HUES64 (cell line): ENCODE results near the gene PI4KA.

Experiments used
- H3K27ac ChIP-seq: 2 replicates; pipeline ENCODE4 v1.7.0; 2013; ENCODE audit warnings: low read depth, low read length, inconsistent platforms
- H3K27me3 ChIP-seq: 2 replicates; pipeline ENCODE4 v1.6.1; 2013; ENCODE audit warnings: mild to moderate bottlenecking, low read length; ENCODE audit not compliant: insufficient read depth
- H3K36me3 ChIP-seq: 2 replicates; pipeline ENCODE4 v1.6.1; 2013; ENCODE audit warnings: mild to moderate bottlenecking, low read length; ENCODE audit not compliant: insufficient read depth
- H3K4me1 ChIP-seq: 2 replicates; pipeline ENCODE4 v1.6.1; 2013; ENCODE audit warnings: mild to moderate bottlenecking, low read length, moderate library complexity; ENCODE audit not compliant: insufficient read depth
- H3K4me3 ChIP-seq: 2 replicates; pipeline ENCODE4 v1.5.1; 2013; ENCODE audit warnings: mild to moderate bottlenecking, low read length, moderate library complexity
- H3K9ac ChIP-seq: 2 replicates; pipeline ENCODE4 v1.6.1; 2013; ENCODE audit warnings: mild to moderate bottlenecking, low read depth, low read length
- H3K9me3 ChIP-seq: 2 replicates; pipeline ENCODE4 v1.6.1; 2013; ENCODE audit warnings: low read depth, low read length; ENCODE audit not compliant: insufficient read depth
- WGBS: fragments of 150-250, 120-280 bp; methylation state at CpG from one replicate; pipeline ENCODE4 v1.1.7; 2013; ENCODE audit warnings: missing lambda C conversion rate; 5-methylcytosine and 5-hydroxymethylcytosine counted together

Gene PI4KA

DNA sequence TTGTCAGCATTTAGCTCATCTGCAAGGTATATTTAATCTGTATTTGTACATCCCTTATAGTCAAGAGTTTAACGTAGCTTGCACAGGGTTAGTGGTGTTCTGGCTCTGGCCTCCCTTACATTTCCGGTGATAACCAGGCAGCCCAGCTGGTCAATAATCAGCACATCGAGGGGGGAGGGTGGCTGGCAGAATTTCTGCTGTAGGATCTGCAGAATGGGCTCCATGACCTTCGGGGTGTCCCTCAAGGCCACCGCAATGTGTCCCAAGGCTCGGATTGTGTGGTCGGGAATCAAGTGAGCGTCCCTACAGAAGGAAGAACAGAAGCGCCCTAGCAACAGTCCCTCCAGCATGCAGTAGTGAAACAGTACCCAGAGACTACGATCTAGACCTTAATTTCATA, 59.6 kb downstream of the PI4KA start:
- no peak overlapping the region for H3K4me3 ChIP-seq
- no peaks in the 10 kb centered on the region for H3K9me3 ChIP-seq
- no peak overlapping the region for H3K27ac ChIP-seq
- WGBS, result 93% methylated on average over 10 of the region's 10 CpGs
- no peaks in the 10 kb centered on the region for H3K27me3 ChIP-seq
- no peak overlapping the region for H3K9ac ChIP-seq
- H3K36me3 ChIP-seq, result peaks cover 51% of the 10 kb centered on the region
- no peaks in the 10 kb centered on the region for H3K4me1 ChIP-seq

DNA sequence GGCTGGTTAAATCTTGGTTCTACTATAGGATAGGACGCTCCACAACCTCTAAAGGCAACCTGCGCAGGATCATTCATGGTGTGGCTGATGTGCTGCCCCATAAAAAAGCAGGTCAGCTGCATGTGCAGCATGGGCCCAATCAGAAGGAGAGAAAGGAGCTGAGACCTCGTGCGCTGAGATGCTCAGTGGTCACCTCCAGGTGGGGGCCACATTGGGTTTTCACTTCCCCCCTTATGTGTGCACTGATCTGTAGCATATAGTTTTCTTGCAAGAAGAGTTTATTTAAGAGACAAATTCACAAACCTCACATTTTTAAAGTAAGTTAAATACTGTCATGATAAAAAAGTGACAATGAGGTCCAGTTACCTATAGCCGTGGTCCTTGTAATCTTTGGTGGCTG, 60.4 kb downstream of the PI4KA start:
- WGBS, result 93% methylated on average over 5 of the region's 5 CpGs
- no peak overlapping the region for H3K9ac ChIP-seq

DNA sequence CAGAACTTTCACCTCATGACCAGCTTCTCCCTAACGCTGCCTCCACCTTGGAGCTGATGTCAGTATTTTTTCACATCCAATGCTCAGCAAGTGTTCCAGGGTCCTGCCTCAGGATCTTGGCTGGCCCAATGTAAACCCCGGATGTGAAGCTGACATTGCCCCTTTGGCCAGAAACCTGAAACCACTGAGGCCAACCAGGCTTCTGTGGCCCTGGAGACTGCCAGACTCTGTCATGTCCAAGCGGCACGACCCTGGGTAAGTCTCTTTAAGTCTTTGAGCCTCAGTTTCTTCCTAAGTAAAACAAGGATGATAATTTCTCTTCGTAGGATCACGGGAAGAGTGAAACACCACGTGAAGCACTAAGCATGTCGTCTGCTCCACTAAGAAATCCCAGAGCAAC, 61.9 kb downstream of the PI4KA start:
- no peaks in the 10 kb centered on the region for H3K4me1 ChIP-seq
- no peaks in the 10 kb centered on the region for H3K9me3 ChIP-seq
- H3K9ac ChIP-seq, result no peak overlapping the region
- WGBS, result 95% methylated on average over 8 of the region's 8 CpGs
- no peak overlapping the region for H3K4me3 ChIP-seq
- no peak overlapping the region for H3K27ac ChIP-seq
- peaks cover 41% of the 10 kb centered on the region for H3K36me3 ChIP-seq
- no peaks in the 10 kb centered on the region for H3K27me3 ChIP-seq

More for the DNA sequence above, 60.4 kb downstream of the PI4KA start:
- H3K36me3 ChIP-seq, result peaks cover 51% of the 10 kb centered on the region
- no peak overlapping the region for H3K4me3 ChIP-seq
- H3K4me1 ChIP-seq, result no peaks in the 10 kb centered on the region
- no peaks in the 10 kb centered on the region for H3K9me3 ChIP-seq
- no peaks in the 10 kb centered on the region for H3K27me3 ChIP-seq
- H3K27ac ChIP-seq, result no peak overlapping the region

DNA sequence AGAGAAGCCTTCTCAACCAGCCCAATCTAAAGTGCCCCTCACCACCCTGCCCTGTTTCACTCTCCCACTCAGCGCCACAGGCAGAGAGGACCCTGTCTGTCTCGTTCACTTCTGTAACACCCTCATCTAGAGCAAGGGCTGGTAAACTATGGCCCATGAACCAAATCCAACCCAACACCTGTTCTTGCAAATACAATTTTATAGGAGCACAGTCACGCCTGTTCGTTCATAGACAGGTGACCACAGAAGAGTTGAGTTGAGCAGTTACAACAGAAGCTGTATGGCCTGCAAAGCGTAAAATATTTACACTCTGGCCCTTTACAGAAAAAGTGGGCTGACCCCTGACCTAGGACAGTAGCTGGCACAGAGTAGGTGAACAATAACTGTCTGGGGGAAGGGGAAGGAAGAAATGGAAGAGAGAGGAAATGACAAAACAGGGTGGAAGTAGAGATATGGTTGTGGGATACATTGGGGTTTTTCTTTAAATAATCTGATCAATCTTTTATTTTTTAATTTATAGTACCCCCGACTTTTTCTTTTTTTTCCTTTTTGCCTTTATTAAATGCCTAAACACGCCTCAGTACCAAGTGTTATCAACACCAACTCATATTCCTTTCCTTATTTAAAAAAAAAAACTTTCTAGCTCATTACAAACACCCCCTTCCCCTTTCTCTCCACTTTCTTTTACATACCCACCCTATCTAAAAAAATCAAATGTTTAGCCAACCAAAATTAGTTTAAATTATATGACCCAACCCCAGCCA, 63.8 kb downstream of the PI4KA start:
- no peak overlapping the region for H3K9ac ChIP-seq
- no peaks in the 10 kb centered on the region for H3K4me1 ChIP-seq
- no peak overlapping the region for H3K4me3 ChIP-seq
- H3K9me3 ChIP-seq, result no peaks in the 10 kb centered on the region
- H3K27me3 ChIP-seq, result no peaks in the 10 kb centered on the region
- peaks cover 40% of the 10 kb centered on the region for H3K36me3 ChIP-seq
- 92% methylated on average over 7 of the region's 7 CpGs for WGBS
- H3K27ac ChIP-seq, result no peak overlapping the region

DNA sequence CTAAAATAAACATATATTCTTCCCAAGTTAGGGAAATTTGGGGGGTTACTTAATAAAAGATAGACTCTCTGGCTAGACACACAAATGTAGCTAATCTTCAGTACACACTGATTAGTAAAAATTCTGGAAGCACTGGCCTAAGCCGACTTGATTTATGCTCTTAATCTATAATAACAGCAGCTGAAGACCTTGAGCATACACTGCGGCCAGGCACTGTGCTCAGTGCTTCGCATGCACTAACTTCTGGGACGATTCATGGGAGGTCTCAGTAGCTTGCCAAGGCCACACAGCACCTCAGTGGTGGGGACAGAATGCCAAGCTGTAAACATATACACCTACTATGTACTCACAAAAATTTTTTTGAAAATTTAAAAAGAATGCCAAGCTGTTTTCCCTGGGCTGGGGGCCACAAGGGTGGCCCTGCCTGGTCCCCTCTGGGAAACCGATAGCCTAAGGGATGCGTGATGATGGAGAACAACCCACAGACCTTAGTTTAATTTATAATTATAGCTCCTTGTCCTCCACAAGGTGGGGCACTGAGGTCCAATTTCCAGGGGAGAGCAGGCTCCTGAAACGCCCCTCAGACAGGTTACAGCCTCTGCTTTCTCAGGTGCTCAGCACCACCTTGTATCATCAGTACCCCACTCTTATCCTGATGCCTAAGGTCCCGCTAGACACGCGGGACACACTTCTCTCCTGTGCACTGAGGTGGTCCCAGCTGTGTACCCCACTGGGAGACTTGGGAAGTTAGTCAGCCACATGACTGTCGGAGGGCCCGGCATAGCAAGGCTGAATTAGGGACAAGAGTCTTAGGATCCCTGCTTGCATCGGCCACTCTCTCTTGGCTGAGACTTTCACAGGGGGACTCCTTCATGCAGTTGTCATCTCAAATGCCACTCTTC, 64.6 kb downstream of the PI4KA start:
- no peaks in the 10 kb centered on the region for H3K9me3 ChIP-seq
- no peaks in the 10 kb centered on the region for H3K4me1 ChIP-seq
- peaks cover 32% of the 10 kb centered on the region for H3K36me3 ChIP-seq
- no peaks in the 10 kb centered on the region for H3K27me3 ChIP-seq
- H3K4me3 ChIP-seq, result no peak overlapping the region
- 91% methylated on average over 13 of the region's 13 CpGs for WGBS
- H3K27ac ChIP-seq, result no peak overlapping the region
- no peak overlapping the region for H3K9ac ChIP-seq

DNA sequence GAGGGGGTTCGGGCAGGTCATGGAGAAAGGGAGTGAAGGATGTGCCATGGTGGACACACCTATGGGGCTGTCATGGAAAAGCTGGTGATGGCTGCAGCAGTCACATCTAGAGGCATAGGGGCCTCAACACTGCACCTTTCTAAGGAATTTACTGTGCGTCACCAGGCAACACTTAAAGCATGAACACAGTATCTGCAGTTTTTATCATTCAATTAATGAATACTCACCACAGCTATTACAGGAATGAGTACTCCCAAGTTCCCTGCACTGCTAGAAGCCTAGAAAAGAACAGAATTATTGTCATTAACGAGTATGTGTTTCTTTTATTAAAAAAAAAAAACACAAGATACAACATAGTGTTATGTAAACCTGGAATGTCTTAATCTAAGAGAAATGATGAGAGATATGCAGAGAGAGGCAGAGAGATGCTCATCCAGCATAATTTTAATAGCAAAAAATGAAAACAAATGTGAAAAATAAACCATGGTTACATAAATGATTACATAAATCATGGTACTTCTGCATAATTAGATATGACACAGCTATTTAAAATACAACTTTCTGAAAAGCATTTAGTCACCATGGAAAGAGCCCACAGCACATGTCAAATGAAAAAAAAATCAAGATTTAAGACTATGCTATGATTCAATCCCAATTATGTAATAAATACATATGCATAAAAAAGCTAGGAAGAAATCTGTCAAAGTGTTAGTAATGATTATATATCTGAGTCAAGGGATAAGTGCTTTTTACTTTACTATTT, 65.5 kb downstream of the PI4KA start:
- no peaks in the 10 kb centered on the region for H3K9me3 ChIP-seq
- no peak overlapping the region for H3K4me3 ChIP-seq
- no peak overlapping the region for H3K9ac ChIP-seq
- 94% methylated on average over 2 of the region's 3 CpGs for WGBS
- H3K27ac ChIP-seq, result no peak overlapping the region
- no peaks in the 10 kb centered on the region for H3K4me1 ChIP-seq
- peaks cover 23% of the 10 kb centered on the region for H3K36me3 ChIP-seq
- no peaks in the 10 kb centered on the region for H3K27me3 ChIP-seq

DNA sequence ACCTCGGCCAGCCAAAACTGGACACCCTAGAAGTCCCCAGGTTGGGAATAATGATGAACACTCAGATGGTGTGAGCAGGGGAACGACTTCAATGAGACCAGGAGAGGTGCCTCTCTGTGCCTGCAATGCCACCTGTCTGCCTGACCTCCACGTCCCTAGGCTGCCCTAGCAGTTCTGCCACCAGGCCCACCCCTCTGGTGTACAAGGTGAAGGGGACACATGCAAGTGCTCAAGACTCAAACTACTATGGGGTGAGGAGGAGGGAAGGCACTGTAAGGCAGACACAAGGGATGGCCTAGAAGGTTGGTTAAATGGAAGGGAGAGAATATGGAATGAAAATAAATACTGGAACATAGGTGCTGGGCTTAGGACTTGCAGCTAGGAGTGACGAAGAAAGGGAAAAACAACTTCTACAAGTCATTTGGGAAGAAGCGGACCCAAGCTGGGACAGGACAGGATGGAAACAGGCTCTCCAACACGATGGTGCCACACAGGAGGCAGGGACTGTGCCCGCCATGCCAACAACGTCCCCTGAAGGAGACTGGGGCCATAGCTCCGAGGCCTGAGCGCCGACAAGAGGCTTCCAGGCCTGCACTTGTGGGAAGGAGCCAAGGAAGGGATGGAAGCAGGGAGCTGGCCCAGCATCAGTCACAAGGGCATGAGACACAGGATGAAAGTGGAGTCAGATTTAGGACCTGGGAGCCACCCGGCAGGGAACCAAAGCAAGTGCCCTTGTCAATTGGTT, 66.2 kb downstream of the PI4KA start:
- Histone ChIP-seq H3K9me3 (no peaks in the 10 kb centered on the region), H3K9ac (no peak overlapping the region), H3K36me3 (peaks cover 16% of the 10 kb centered on the region), H3K27ac (no peak overlapping the region), H3K4me3 (no peak overlapping the region), H3K4me1 (no peaks in the 10 kb centered on the region), H3K27me3 (no peaks in the 10 kb centered on the region)
- WGBS, result 94% methylated on average over 12 of the region's 12 CpGs

DNA sequence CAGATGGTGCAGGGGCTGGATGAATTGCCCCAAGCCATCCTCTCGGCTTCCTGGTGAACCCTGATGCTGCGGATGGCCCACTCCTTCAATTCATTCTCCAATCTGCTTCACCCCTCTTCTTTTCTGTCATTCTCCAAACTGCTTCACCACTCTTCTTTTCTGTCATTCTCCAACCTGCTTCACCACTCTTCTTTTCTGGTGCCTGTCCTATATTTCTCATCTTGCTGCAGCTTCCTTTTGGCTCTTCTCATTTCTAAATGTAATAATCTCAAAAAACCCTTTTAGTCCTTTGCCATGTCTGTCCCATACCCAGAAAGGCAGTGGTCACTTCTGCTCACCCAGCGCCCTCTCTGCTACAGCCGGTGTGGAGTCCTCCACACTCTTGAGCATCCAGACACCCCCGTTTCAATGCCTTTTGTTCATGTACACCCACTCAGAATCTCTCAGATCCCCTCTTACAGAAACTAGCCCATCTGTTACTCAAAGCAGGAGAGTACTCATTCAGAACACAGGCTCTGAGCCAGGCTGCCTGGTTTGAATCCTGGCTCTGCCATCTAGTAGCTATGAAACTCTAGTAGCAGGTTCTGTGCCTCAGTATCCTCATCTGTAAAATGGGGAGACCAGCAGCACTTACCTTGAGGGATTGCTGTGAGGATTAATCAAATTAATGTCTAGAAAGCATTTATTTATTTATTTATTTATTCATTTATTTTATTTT, 69.8 kb downstream of the PI4KA start:
- peaks cover 8% of the 10 kb centered on the region; the same call in 1 of the 2 replicates for H3K36me3 ChIP-seq
- no peak overlapping the region for H3K27ac ChIP-seq
- H3K9ac ChIP-seq, result no peak overlapping the region
- WGBS, result 90% methylated on average over 5 of the region's 5 CpGs
- no peaks in the 10 kb centered on the region for H3K27me3 ChIP-seq
- no peak overlapping the region for H3K4me3 ChIP-seq
- 0 out of 2 replicates have a peak, but pooled peaks cover 5% of the 10 kb centered on the region for H3K4me1 ChIP-seq
- no peaks in the 10 kb centered on the region for H3K9me3 ChIP-seq

DNA sequence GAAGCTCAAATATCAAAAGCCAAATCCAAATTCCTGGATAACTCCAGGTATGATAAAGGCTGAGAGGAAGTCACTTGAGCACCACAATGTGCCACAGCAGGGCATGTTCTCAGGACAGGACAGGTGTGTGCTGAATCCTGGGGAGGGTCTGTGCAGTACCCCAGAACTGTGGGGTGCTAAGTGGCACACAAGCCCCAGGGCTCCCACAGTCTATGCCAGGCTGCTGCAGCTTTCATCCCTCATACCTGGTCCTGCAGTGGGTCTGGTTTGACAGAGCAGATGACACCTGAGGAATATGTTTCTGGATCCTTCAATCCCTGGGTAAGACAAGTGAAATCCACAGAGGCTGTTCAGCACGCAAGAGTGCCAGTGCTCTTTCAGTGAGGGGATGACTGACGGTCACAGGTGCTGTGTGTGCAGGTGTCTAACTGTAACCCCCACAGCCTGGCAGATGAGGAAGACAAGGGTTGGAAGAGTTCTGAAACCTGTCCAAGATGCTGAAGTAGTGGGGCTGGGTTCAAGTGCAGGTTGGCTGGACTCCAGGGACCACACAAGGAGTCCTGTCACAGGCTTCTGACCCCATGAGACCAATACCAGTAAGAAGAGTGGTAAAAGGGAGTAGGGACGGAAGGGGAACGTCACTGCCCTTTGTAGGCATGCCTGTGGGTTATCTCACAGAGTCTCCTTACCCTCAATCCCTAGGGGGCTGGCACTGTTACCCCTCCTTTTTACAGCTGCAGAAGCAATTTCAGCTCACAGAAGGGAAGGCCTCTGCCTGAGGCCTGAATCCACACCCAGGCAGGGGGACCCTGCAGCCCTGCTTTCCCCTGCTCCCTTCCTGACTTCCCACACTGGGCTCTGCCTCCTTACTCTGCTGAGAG, 70.6 kb downstream of the PI4KA start:
- H3K27me3 ChIP-seq, result no peaks in the 10 kb centered on the region
- WGBS, result 97% methylated on average over 4 of the region's 4 CpGs
- H3K4me3 ChIP-seq, result no peak overlapping the region
- H3K9ac ChIP-seq, result no peak overlapping the region
- no peak overlapping the region for H3K27ac ChIP-seq
- peaks cover 8% of the 10 kb centered on the region; the same call in 1 of the 2 replicates for H3K36me3 ChIP-seq
- no peaks in the 10 kb centered on the region for H3K9me3 ChIP-seq
- H3K4me1 ChIP-seq, result 0 out of 2 replicates have a peak, but pooled peaks cover 6% of the 10 kb centered on the region
